KMS-11 (cell line): Measurements from ENCODE around the gene YBX3.
"Not testable (repeated sequence)": the region's sequence is repeated elsewhere in the genome, so short reads cannot be mapped to it uniquely, and the experiment has no call there.

Experiments
- H2AFZ ChIP-seq: fragments of 200-600 bp; sonication (generic); 2 replicates; pipeline ENCODE4 v1.6.1; 2016; ENCODE audit warnings: antibody characterized with exemption, mixed run types, low read depth
- H3K27ac ChIP-seq: fragments of 200-600 bp; sonication (generic); 2 replicates; pipeline ENCODE4 v1.6.1; 2016; ENCODE audit warnings: mild to moderate bottlenecking, mixed run types
- H3K27me3 ChIP-seq: fragments of 200-600 bp; sonication (generic); 2 replicates; pipeline ENCODE4 v1.6.1; 2017; ENCODE audit warnings: mild to moderate bottlenecking, low read depth, mixed run types, moderate library complexity; ENCODE audit not compliant: insufficient read depth
- H3K36me3 ChIP-seq: fragments of 200-600 bp; sonication (generic); 2 replicates; pipeline ENCODE4 v1.6.1; 2017; ENCODE audit warnings: mild to moderate bottlenecking, mixed run types; ENCODE audit not compliant: insufficient read depth
- H3K4me1 ChIP-seq: fragments of 200-600 bp; sonication (generic); 2 replicates; pipeline ENCODE4 v1.6.1; 2016; ENCODE audit warnings: mild to moderate bottlenecking, low read depth, mixed run types; ENCODE audit not compliant: poor library complexity, severe bottlenecking
- H3K4me2 ChIP-seq: fragments of 200-600 bp; sonication (generic); 2 replicates; pipeline ENCODE4 v1.7.0; 2016; ENCODE audit warnings: mild to moderate bottlenecking, mixed run types
- H3K4me3 ChIP-seq: fragments of 200-600 bp; sonication (generic); IDR thresholded peaks from 2 replicates; pipeline ENCODE4 v1.6.1; 2017; ENCODE audit warnings: low read depth, low read length, mixed read lengths; ENCODE audit not compliant: insufficient read depth
- H3K79me2 ChIP-seq: fragments of 200-600 bp; sonication (generic); 2 replicates; pipeline ENCODE4 v1.6.1; 2016; ENCODE audit warnings: low read depth, mixed run types; ENCODE audit not compliant: insufficient read depth
- H3K9ac ChIP-seq: fragments of 200-600 bp; sonication (generic); 2 replicates; pipeline ENCODE4 v1.6.1; 2016; ENCODE audit warnings: mild to moderate bottlenecking, mixed run types
- H4K20me1 ChIP-seq: fragments of 200-600 bp; sonication (generic); 2 replicates; pipeline ENCODE4 v1.6.1; 2016; ENCODE audit warnings: mild to moderate bottlenecking, mixed run types; ENCODE audit not compliant: insufficient read depth
- TF ChIP-seq, protein P1 (sequence below): fragments of 200-600 bp; sonication (generic); conservative IDR thresholded peaks from 2 replicates; pipeline ENCODE4 v1.6.1; 2017; ENCODE audit warnings: low read depth, mild to moderate bottlenecking, antibody characterized with exemption, low read length, moderate library complexity, mixed read lengths

Gene YBX3

GRCh38 chr12:10753059-10753458, 29.9 kb upstream of the YBX3 start:
- H3K4me2 ChIP-seq, result no peak overlapping the region
- no peak overlapping the region for H3K4me3 ChIP-seq
- H2AFZ ChIP-seq, result no peak overlapping the region
- H3K4me1 ChIP-seq, result peaks cover 6% of the 10 kb centered on the region
- H3K27ac ChIP-seq, result no peak overlapping the region
- H4K20me1 ChIP-seq, result no peaks in the 10 kb centered on the region
- no peak overlapping the region for H3K9ac ChIP-seq
- TF ChIP-seq, protein P1, sequence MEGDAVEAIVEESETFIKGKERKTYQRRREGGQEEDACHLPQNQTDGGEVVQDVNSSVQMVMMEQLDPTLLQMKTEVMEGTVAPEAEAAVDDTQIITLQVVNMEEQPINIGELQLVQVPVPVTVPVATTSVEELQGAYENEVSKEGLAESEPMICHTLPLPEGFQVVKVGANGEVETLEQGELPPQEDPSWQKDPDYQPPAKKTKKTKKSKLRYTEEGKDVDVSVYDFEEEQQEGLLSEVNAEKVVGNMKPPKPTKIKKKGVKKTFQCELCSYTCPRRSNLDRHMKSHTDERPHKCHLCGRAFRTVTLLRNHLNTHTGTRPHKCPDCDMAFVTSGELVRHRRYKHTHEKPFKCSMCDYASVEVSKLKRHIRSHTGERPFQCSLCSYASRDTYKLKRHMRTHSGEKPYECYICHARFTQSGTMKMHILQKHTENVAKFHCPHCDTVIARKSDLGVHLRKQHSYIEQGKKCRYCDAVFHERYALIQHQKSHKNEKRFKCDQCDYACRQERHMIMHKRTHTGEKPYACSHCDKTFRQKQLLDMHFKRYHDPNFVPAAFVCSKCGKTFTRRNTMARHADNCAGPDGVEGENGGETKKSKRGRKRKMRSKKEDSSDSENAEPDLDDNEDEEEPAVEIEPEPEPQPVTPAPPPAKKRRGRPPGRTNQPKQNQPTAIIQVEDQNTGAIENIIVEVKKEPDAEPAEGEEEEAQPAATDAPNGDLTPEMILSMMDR, result no peak
- no peaks in the 10 kb centered on the region for H3K36me3 ChIP-seq
- H3K27me3 ChIP-seq, result no peaks in the 10 kb centered on the region
- H3K79me2 ChIP-seq, result no peaks in the 10 kb centered on the region

DNA sequence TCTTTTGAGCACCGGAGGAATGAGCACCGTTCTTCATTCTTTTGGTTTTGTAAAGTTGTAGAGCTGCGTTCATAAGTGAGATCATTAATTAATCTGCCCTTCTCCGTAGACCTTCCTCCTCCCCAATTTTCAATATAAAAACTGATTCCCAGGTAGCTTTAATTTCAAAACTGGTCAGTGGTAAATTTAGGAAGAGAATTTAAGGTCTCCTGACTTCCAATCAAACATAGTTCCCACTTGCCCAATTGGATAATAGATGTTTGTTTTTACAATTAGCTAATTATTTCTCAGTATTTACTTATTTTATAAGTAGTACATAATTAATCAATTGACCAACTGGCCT, 27.2 kb upstream of the YBX3 start:
- H3K27ac ChIP-seq, result no peak overlapping the region

GRCh38 chr12:10749700-10750384, 26.7 kb upstream of the YBX3 start:
- no peak overlapping the region for H3K4me3 ChIP-seq

More for the DNA sequence above, 27.2 kb upstream of the YBX3 start:
- TF ChIP-seq, protein P1, result peak; percentile 49
- H3K36me3 ChIP-seq, result no peaks in the 10 kb centered on the region
- H3K4me3 ChIP-seq, result no peak overlapping the region
- no peak overlapping the region for H3K9ac ChIP-seq
- H3K4me2 ChIP-seq, result peak overlapping the region; percentile 3; the same call in 1 of the 2 replicates
- no peak overlapping the region for H2AFZ ChIP-seq
- no peaks in the 10 kb centered on the region for H4K20me1 ChIP-seq
- no peaks in the 10 kb centered on the region for H3K27me3 ChIP-seq
- peaks cover 6% of the 10 kb centered on the region for H3K4me1 ChIP-seq
- H3K79me2 ChIP-seq, result no peaks in the 10 kb centered on the region

GRCh38 chr12:10747730-10748129, 24.6 kb upstream of the YBX3 start:
- Histone ChIP-seq H3K4me2 (no peak overlapping the region), H3K27ac (no peak overlapping the region), H3K27me3 (no peaks in the 10 kb centered on the region), H3K9ac (no peak overlapping the region), H3K4me1 (peaks cover 6% of the 10 kb centered on the region), H4K20me1 (no peaks in the 10 kb centered on the region), H3K36me3 (no peaks in the 10 kb centered on the region), H2AFZ (no peak overlapping the region), H3K79me2 (no peaks in the 10 kb centered on the region), H3K4me3 (no peak overlapping the region)
- TF ChIP-seq, protein P1, result no peak

More at GRCh38 chr12:10749700-10750384, 26.7 kb upstream of the YBX3 start:
- Histone ChIP-seq H3K36me3 (no peaks in the 10 kb centered on the region), H3K27me3 (no peaks in the 10 kb centered on the region), H3K4me1 (peaks cover 6% of the 10 kb centered on the region), H4K20me1 (no peaks in the 10 kb centered on the region), H3K9ac (no peak overlapping the region), H3K27ac (no peak overlapping the region), H3K4me2 (peak overlapping the region; percentile 67), H2AFZ (peak overlapping the region; percentile 66), H3K79me2 (no peaks in the 10 kb centered on the region)
- TF ChIP-seq, protein P1, result peak; percentile 92

GRCh38 chr12:10743420-10743819, 20.3 kb upstream of the YBX3 start:
- not testable (repeated sequence) for H3K79me2 ChIP-seq, H3K9ac ChIP-seq, H3K27ac ChIP-seq, H3K36me3 ChIP-seq, H3K4me3 ChIP-seq, H3K4me2 ChIP-seq, H3K27me3 ChIP-seq, H2AFZ ChIP-seq, H4K20me1 ChIP-seq
- H3K4me1 ChIP-seq, result peaks cover 21% of the 10 kb centered on the region
